A549 (cell line): ENCODE results near the gene ENTR1. TPM values are rescaled to one million over a fixed set of nuclear protein-coding genes. Genes with fewer than 3 reads are reported as not detected.

Source experiments
- ATAC-seq, 2 experiments: fragments of 200-7000 bp in 1 of 2; fragments of >200 bp in 1 of 2; cut with Nextera tagmentation in 1 of 2; cut with Tn5 transposase in 1 of 2; 3 replicates each; pipeline versions ENCODE4 v1.8.0 to v1.9.1; 2018 to 2020; ENCODE audit warnings: mild to moderate bottlenecking in 1 of 2, moderate library complexity in 1 of 2
- CTCF ChIA-PET: fragments of 300-600 bp; sonication (Branson Sonifier 250); formaldehyde crosslinking; extraction: SDS; loops from one replicate; lab custom pipeline; 2021; ENCODE audit warnings: antibody characterized with exemption, inconsistent platforms; lab: Yijun Ruan, JAX
- POLR2A ChIA-PET: fragments of 350-600 bp; formaldehyde crosslinking; extraction: SDS; loops from one replicate; lab custom pipeline; 2021; ENCODE audit warnings: antibody characterized with exemption, inconsistent platforms; lab: Yijun Ruan, JAX
- DNase-seq, 2 experiments: peaks; one replicate each; pipeline versions ENCODE4 v3.0.0 to v3.0.0-alpha.2; 2011 to 2016; ENCODE audit warnings: low read depth in 1 of 2, low spot score in 1 of 2
- FAIRE-seq: peaks from 2 replicates; lab custom pipeline; 2011; peaks lifted over from hg19 to GRCh38; lab: Jason Lieb, UNC
- H3K27ac ChIP-seq, 2 experiments: fragments of >200 bp; sonication (Bioruptor Twin); formaldehyde crosslinking; 3 replicates each; pipeline ENCODE4 v1.5.1; 2016 to 2017
- H3K4me1 ChIP-seq: fragments of >200 bp; sonication (Bioruptor Twin); formaldehyde crosslinking; 3 replicates; pipeline ENCODE4 v1.6.1; 2016
- H3K4me2 ChIP-seq: fragments of >200 bp; sonication (Bioruptor Twin); formaldehyde crosslinking; 3 replicates; pipeline ENCODE4 v1.6.1; 2016
- H3K4me3 ChIP-seq: fragments of >200 bp; sonication (Bioruptor Twin); formaldehyde crosslinking; 3 replicates; pipeline ENCODE4 v1.5.1; 2016
- H3K9me3 ChIP-seq: fragments of >200 bp; sonication (Bioruptor Twin); formaldehyde crosslinking; 3 replicates; pipeline ENCODE4 v1.6.1; 2016
- ATOH8 ChIP-seq: fragments of 250-450 bp; sonication (Bioruptor Pico); IDR thresholded peaks from 2 replicates; pipeline ENCODE4 v1.5.0; 2020; ENCODE audit warnings: low read depth, mild to moderate bottlenecking, moderate library complexity
- BHLHE40 ChIP-seq: IDR thresholded peaks from 2 replicates; pipeline ENCODE4 v1.6.1; 2012; ENCODE audit warnings: low read depth, low read length, inconsistent platforms
- CEBPB ChIP-seq, 2 experiments: fragments of >200 bp in 1 of 2; sonication (Bioruptor Twin) in 1 of 2; formaldehyde crosslinking in 1 of 2; IDR thresholded peaks; 2 replicates each; pipeline ENCODE4 v1.6.1; 2012 to 2016
- CHD2 ChIP-seq: fragments of 150-350 bp; IDR thresholded peaks from 2 replicates; pipeline ENCODE4 v1.6.1; 2014; ENCODE audit warnings: low read length; ENCODE audit not compliant: partially characterized antibody
- CHD4 ChIP-seq: fragments of 200-600 bp; sonication (generic); IDR thresholded peaks from 2 replicates; pipeline ENCODE4 v1.6.1; 2016; ENCODE audit warnings: antibody characterized with exemption, mild to moderate bottlenecking, borderline replicate concordance
- ESRRA ChIP-seq: fragments of 150-350 bp; IDR thresholded peaks from 2 replicates; pipeline ENCODE4 v1.6.1; 2014; ENCODE audit warnings: mild to moderate bottlenecking, low read length, borderline replicate concordance
- FOSB ChIP-seq: fragments of 250-450 bp; sonication (Bioruptor Pico); IDR thresholded peaks from 2 replicates; pipeline ENCODE4 v1.5.0; 2020; ENCODE audit warnings: mild to moderate bottlenecking, moderate library complexity
- FOXS1 ChIP-seq: fragments of 250-450 bp; sonication (Bioruptor Pico); IDR thresholded peaks from 2 replicates; pipeline ENCODE4 v1.5.0; 2020; ENCODE audit warnings: mild to moderate bottlenecking, moderate library complexity
- GATA3 ChIP-seq: IDR thresholded peaks from 2 replicates; pipeline ENCODE4 v1.6.1; 2012; ENCODE audit warnings: borderline replicate concordance
- HOXB13 ChIP-seq: fragments of 250-450 bp; sonication (Bioruptor Pico); IDR thresholded peaks from 2 replicates; pipeline ENCODE4 v1.5.0; 2020; ENCODE audit warnings: low read depth, mild to moderate bottlenecking, moderate library complexity
- JUN ChIP-seq, 2 experiments: fragments of >200 bp; sonication (Bioruptor Twin); formaldehyde crosslinking; IDR thresholded peaks; 2 replicates in 1 of 2; 3 replicates in 1 of 2; pipeline ENCODE4 v1.6.1; 2016 to 2017
- JUNB ChIP-seq: fragments of >200 bp; sonication (Bioruptor Twin); formaldehyde crosslinking; IDR thresholded peaks from 2 replicates; pipeline ENCODE4 v1.6.1; 2016
- KDM5A ChIP-seq: fragments of 200-600 bp; sonication (generic); IDR thresholded peaks from 2 replicates; pipeline ENCODE4 v1.6.1; 2016; ENCODE audit warnings: antibody characterized with exemption, mild to moderate bottlenecking
- MAX ChIP-seq: IDR thresholded peaks from 2 replicates; pipeline ENCODE4 v1.6.1; 2012
- MAZ ChIP-seq: fragments of 150-350 bp; IDR thresholded peaks from 2 replicates; pipeline ENCODE4 v1.6.1; 2014; ENCODE audit warnings: antibody characterized with exemption, low read depth, low read length, borderline replicate concordance
- MYC ChIP-seq: IDR thresholded peaks from 2 replicates; pipeline ENCODE4 v1.6.1; 2012; ENCODE audit warnings: mild to moderate bottlenecking, inconsistent platforms, low read length, improper control_type of control experiment, borderline replicate concordance
- NFE2L2 ChIP-seq: fragments of 150-350 bp; conservative IDR thresholded peaks from 2 replicates; pipeline ENCODE4 v1.6.1; 2014; ENCODE audit warnings: low read length
- RAD21 ChIP-seq, 2 experiments: fragments of >200 bp in 1 of 2; sonication (Bioruptor Twin) in 1 of 2; formaldehyde crosslinking in 1 of 2; IDR thresholded peaks in 1 of 2; conservative IDR thresholded peaks in 1 of 2; 2 replicates in 1 of 2; 3 replicates in 1 of 2; pipeline ENCODE4 v1.6.1; 2012 to 2018; ENCODE audit warnings: inconsistent platforms in 1 of 2
- RARB ChIP-seq: fragments of 250-450 bp; sonication (Bioruptor Pico); IDR thresholded peaks from 2 replicates; pipeline ENCODE4 v1.8.0; 2021; ENCODE audit warnings: mild to moderate bottlenecking, moderate library complexity
- RNF2 ChIP-seq: fragments of 200-600 bp; sonication (generic); IDR thresholded peaks from 2 replicates; pipeline ENCODE4 v1.6.1; 2016; ENCODE audit warnings: low read depth, mild to moderate bottlenecking, antibody characterized with exemption, moderate library complexity, borderline replicate concordance
- USF2 ChIP-seq: fragments of 450-650 bp; IDR thresholded peaks from 2 replicates; pipeline ENCODE4 v1.6.1; 2014; ENCODE audit warnings: antibody characterized with exemption
- ZC3H11A ChIP-seq: fragments of 450-650 bp; IDR thresholded peaks from 2 replicates; pipeline ENCODE4 v1.6.1; 2014; ENCODE audit warnings: antibody characterized with exemption, mild to moderate bottlenecking
- ZSCAN20 ChIP-seq: fragments of 250-450 bp; sonication (Bioruptor Pico); IDR thresholded peaks from 2 replicates; pipeline ENCODE4 v1.8.0; 2022; ENCODE audit warnings: mild to moderate bottlenecking, moderate library complexity
- WGBS: methylation state at CpG from one replicate; pipeline ENCODE4 v1.1.6; 2017; ENCODE audit errors: missing lambda C conversion rate; 5-methylcytosine and 5-hydroxymethylcytosine counted together
- polyA plus RNA-seq, 4 experiments: library from polyadenylated mRNA; depleted of rRNA in 3 of 4; stranded (reverse); fragments of >200 nt; fragmentation: RNase III in 1 of 4; extraction: RNeasy Plus Mini Kit Qiagen cat#74134 plus additional on column Dnase treatment in 1 of 4; gene quantifications; 2 replicates in 3 of 4; 3 replicates in 1 of 4; pipeline ENCODE4 v1.2.3, GENCODE V29; 2011 to 2017
- TF ChIP-seq, protein P1 (sequence below): fragments of >200 bp; sonication (Bioruptor Twin); formaldehyde crosslinking; IDR thresholded peaks from 3 replicates; pipeline ENCODE4 v1.6.1; 2016

The ENTR1 gene
- polyA plus RNA-seq, 2 of the 4 experiments (the other 2 are of a cell fraction): 63.8 to 75.8 TPM

- peak overlapping the region; percentile 39; the same call in 1 of the 3 replicates for H3K4me2 ChIP-seq
- WGBS: 94% methylated on average over 8 of the region's 21 CpGs
- 0 out of 5 replicates have a peak, but pooled peaks of 1 of the 2 experiments have one; percentile 10 for TF ChIP-seq JUN (IDR thresholded peaks at IDR 0.05)
- no peak for TF ChIP-seq CHD2
- TF ChIP-seq, all 56 proteins: peak for 1
- no peaks in the 10 kb centered on the region for H3K9me3 ChIP-seq
- ChIA-PET CTCF (interaction anchor here (0.6 to 2.3 kb wide), 8 partner anchors 9 to 108 kb away, joined by 3 to 18 read pairs (median 4); partner anchors contain the start of gene DNLZ), POLR2A (interaction anchor here (0.6 to 2.3 kb wide), 2 partner anchors 8 to 9 kb away, joined by 4 to 17 read pairs; partner anchors contain the start of gene DNLZ)
- H3K4me3 ChIP-seq: no peak overlapping the region
- no peak for ATAC-seq
- no peak for FAIRE-seq
- DNase-seq: no peak
- peak overlapping the region; percentile 54 to 76; a peak in 3 of 6 replicates for H3K27ac ChIP-seq
- H3K4me1 ChIP-seq: peaks cover 12% of the 10 kb centered on the region
Observed at GRCh38 chr9:136372006-136372405, 38.4 kb downstream of the ENTR1 start.

GRCh38 chr9:136371533-136371880 lies 38.9 kb downstream of the ENTR1 start:
- no peak for FAIRE-seq
- CTCF ChIA-PET: interaction anchor here (0.6 to 2.3 kb wide), 6 partner anchors 8 to 109 kb away, joined by 3 to 18 read pairs (median 4); partner anchors contain the start of gene DNLZ
- no peak overlapping the region for H3K4me3 ChIP-seq
- no peaks in the 10 kb centered on the region for H3K9me3 ChIP-seq
- TF ChIP-seq ATOH8 (CRISPR knock-in tag) (no peak), GATA3 (no peak), CEBPB (IDR thresholded peaks at IDR 0.05) (no peak), RAD21 (conservative IDR thresholded peaks at IDR 0.05 in 1 of 2, IDR thresholded peaks at IDR 0.05 in 1 of 2) (no peak), RNF2 (no peak), CHD2 (no peak), CHD4 (no peak), FOXS1 (no peak), USF2 (no peak)
- WGBS: 100% methylated on average over 1 of the region's 13 CpGs
- no peak overlapping the region for H3K27ac ChIP-seq
- no peak for ATAC-seq
- DNase-seq: no peak
- no peak overlapping the region for H3K4me2 ChIP-seq
- POLR2A ChIA-PET: interaction anchor here (0.6 to 2.3 kb wide), 2 partner anchors 8 kb away, joined by 4 to 17 read pairs; partner anchors contain the start of gene DNLZ
- H3K4me1 ChIP-seq: peaks cover 12% of the 10 kb centered on the region

DNA sequence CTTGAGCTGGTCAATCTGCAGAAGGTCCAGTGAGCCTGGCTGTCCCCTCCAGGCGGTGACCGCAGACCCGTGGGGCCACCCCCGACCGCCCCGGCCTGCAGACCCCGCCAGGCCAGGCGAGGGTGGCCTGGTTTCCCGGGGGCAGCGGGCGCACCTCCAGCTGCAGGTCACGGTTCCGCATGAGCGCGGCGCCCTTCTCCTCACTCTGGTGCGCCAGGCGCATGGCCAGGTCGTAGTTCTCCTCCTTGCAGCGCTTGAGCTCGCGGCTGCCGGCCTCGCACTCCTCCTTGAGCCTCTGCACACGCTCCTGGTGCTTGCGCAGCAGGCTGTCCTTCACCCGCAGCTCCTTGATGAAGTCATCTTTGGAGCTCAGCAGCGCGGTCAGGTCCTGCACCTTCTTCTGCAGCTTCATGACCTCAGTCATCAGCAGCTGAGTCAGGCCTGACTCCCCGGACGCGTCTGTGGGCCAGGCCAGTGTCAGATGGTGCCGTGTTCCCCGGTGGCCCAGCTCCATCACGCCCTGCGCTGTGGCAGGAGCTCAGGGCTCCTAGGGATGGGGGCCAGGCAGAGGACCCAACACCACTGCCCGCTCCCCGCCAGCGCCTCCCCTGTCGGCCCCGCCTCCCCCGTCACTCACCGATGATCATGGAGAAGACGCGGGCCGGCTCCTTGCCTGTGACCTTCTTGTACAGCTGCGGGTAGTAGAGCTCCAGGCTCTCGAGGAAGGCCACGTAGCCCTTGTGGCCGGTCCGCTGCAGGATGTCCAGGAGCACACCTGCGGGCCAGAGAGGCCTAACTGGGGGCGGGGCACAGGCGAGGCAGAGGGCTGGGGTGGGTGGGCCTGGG lies 39.5 kb downstream of the ENTR1 start:
- no peak for ATAC-seq
- no peak for FAIRE-seq
- 91% methylated on average over 39 of the region's 54 CpGs for WGBS
- DNase-seq: no peak
- Histone ChIP-seq H3K27ac (no peak overlapping the region), H3K4me3 (no peak overlapping the region), H3K4me2 (no peak overlapping the region), H3K9me3 (no peaks in the 10 kb centered on the region)
- ChIA-PET CTCF (interaction anchor here (0.5 to 2.3 kb wide), 6 partner anchors 8 to 231 kb away, joined by 3 to 18 read pairs (median 4); partner anchors contain the start of genes DNLZ and SNAPC4), POLR2A (interaction anchor here (2.3 kb wide), 1 partner anchor 8 kb away, joined by 17 read pairs; the partner anchor contains the start of gene DNLZ)
- TF ChIP-seq JUNB: no peak
- TF ChIP-seq, all 56 proteins: peak for 0
- H3K4me1 ChIP-seq: peaks cover 12% of the 10 kb centered on the region

DNA sequence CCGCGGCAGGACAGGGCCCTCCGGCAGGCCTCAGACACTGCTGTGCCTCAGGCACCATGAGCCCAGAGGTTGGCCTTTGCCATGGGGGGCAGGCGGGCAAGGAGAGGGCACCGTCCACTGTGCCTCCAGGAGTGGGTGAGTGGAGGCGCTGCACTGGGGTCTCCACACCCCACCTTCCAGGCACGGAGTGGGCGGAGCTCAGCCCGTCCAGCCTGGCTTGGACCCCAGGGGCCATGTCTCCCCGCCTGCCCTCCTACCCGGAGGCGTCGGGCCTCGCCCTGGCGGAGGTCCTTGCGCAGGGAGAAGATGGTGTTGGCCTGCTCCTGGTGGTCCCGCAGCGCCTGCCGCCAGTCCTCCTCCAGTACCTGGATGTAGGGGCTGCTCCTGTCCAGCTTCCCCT lies 40.4 kb downstream of the ENTR1 start:
- no peak for DNase-seq
- no peak overlapping the region for H3K4me3 ChIP-seq
- CTCF ChIA-PET: interaction anchor here (0.9 to 1.6 kb wide), 4 partner anchors 26 to 31 kb away, joined by 3 to 5 read pairs (median 3); partner anchors contain the start of gene SNAPC4
- FAIRE-seq: no peak
- H3K9me3 ChIP-seq: no peaks in the 10 kb centered on the region
- POLR2A ChIA-PET: no interaction called here
- no peak for ATAC-seq
- no peak overlapping the region for H3K4me2 ChIP-seq
- 91% methylated on average over 13 of the region's 19 CpGs for WGBS
- H3K27ac ChIP-seq: no peak overlapping the region
- H3K4me1 ChIP-seq: peaks cover 12% of the 10 kb centered on the region
- TF ChIP-seq CHD2: no peak
- no peak for TF ChIP-seq RAD21 (conservative IDR thresholded peaks at IDR 0.05 in 1 of 2, IDR thresholded peaks at IDR 0.05 in 1 of 2)
- no peak for TF ChIP-seq MYC
- TF ChIP-seq MAX: no peak
- TF ChIP-seq ESRRA: no peak
- no peak for TF ChIP-seq HOXB13 (CRISPR knock-in tag)
- TF ChIP-seq, protein P1, sequence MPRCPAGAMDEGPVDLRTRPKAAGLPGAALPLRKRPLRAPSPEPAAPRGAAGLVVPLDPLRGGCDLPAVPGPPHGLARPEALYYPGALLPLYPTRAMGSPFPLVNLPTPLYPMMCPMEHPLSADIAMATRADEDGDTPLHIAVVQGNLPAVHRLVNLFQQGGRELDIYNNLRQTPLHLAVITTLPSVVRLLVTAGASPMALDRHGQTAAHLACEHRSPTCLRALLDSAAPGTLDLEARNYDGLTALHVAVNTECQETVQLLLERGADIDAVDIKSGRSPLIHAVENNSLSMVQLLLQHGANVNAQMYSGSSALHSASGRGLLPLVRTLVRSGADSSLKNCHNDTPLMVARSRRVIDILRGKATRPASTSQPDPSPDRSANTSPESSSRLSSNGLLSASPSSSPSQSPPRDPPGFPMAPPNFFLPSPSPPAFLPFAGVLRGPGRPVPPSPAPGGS: no peak
- no peak for TF ChIP-seq BHLHE40
- TF ChIP-seq ZC3H11A: no peak
- no peak for TF ChIP-seq NFE2L2
- TF ChIP-seq KDM5A: no peak
- TF ChIP-seq ZSCAN20 (CRISPR knock-in tag): no peak
- TF ChIP-seq MAZ: no peak
- TF ChIP-seq FOSB: no peak
- TF ChIP-seq RARB: no peak
- TF ChIP-seq USF2: no peak
